HG02610 (cell line): ENCODE data around the gene SBF2.
A peak's percentile ranks its signal among the peaks of the same experiment; 100 is the strongest.

Experiments
- ATAC-seq: cut with Tn5 transposase; IDR thresholded peaks from one replicate; pipeline ENCODE4 v1.9.1; 2021; ENCODE audit warnings: mild to moderate bottlenecking, moderate library complexity; ENCODE audit not compliant: unreplicated experiment

SBF2 gene

GRCh38 chr11:9787260-9787659 lies 506.8 kb downstream of the SBF2 start:
- ATAC-seq, result no peak

- ATAC-seq, result no peak
These were observed 509.3 kb downstream of the SBF2 start for GRCh38 chr11:9784602-9785315.

GRCh38 chr11:9783986-9784385 lies 510.0 kb downstream of the SBF2 start:
- ATAC-seq, result no peak

- no peak for ATAC-seq
These were observed 513.1 kb downstream of the SBF2 start for GRCh38 chr11:9780929-9781328.

GRCh38 chr11:9777525-9777924 lies 516.5 kb downstream of the SBF2 start:
- no peak for ATAC-seq

- no peak for ATAC-seq
These were observed 517.0 kb downstream of the SBF2 start for GRCh38 chr11:9777066-9777465.

GRCh38 chr11:9776203-9776602 lies 517.8 kb downstream of the SBF2 start:
- ATAC-seq, result no peak

GRCh38 chr11:9775398-9775779 lies 518.6 kb downstream of the SBF2 start:
- ATAC-seq, result no peak

- ATAC-seq, result no peak
These were observed 519.2 kb downstream of the SBF2 start for GRCh38 chr11:9774591-9775397.

GRCh38 chr11:9774109-9774508 lies 519.9 kb downstream of the SBF2 start:
- ATAC-seq, result no peak

GRCh38 chr11:9773524-9773923 lies 520.5 kb downstream of the SBF2 start:
- ATAC-seq, result no peak

GRCh38 chr11:9772218-9772617 lies 521.8 kb downstream of the SBF2 start:
- no peak for ATAC-seq

- ATAC-seq, result no peak
These were observed 522.9 kb downstream of the SBF2 start for GRCh38 chr11:9771071-9771511.

- no peak for ATAC-seq
These were observed 524.4 kb downstream of the SBF2 start for GRCh38 chr11:9769621-9770020.

GRCh38 chr11:9765320-9766101 lies 528.5 kb downstream of the SBF2 start:
- peak; percentile 52 for ATAC-seq

- ATAC-seq, result no peak
These were observed 530.7 kb downstream of the SBF2 start for GRCh38 chr11:9763301-9763700.

- ATAC-seq, result no peak
These were observed 531.5 kb downstream of the SBF2 start for GRCh38 chr11:9762531-9762930.

GRCh38 chr11:9761441-9761945 lies 532.5 kb downstream of the SBF2 start:
- no peak for ATAC-seq

- no peak for ATAC-seq
These were observed 533.8 kb downstream of the SBF2 start for GRCh38 chr11:9760193-9760575.

GRCh38 chr11:9759519-9760192 lies 534.4 kb downstream of the SBF2 start:
- peak; percentile 64 for ATAC-seq
